WERI-Rb-1 (cell line): ENCODE results near the gene CTNNA1.
A peak's percentile ranks its signal among the peaks of the same experiment; 100 is the strongest.

Source experiments
- DNase-seq: peaks from one replicate; pipeline ENCODE4 v3.0.0-alpha.2; 2020
- H3K27ac ChIP-seq: fragments of 250-450 bp; sonication (Bioruptor Pico); 2 replicates; pipeline ENCODE4 v1.5.1; 2020; ENCODE audit warnings: mild to moderate bottlenecking, moderate library complexity
- H3K27me3 ChIP-seq: fragments of 250-450 bp; sonication (Bioruptor Pico); 2 replicates; pipeline ENCODE4 v1.5.1; 2021; ENCODE audit warnings: mild to moderate bottlenecking, low read depth, moderate library complexity; ENCODE audit not compliant: insufficient read depth, severe bottlenecking
- H3K36me3 ChIP-seq: fragments of 250-450 bp; sonication (Bioruptor Pico); 2 replicates; pipeline ENCODE4 v1.5.1; 2020; ENCODE audit warnings: mild to moderate bottlenecking, moderate library complexity
- H3K4me3 ChIP-seq: 2 replicates; pipeline ENCODE4 v1.5.1; 2011; ENCODE audit warnings: low read depth, mild to moderate bottlenecking, control low read depth, low read length
- H3K9me3 ChIP-seq: fragments of 250-450 bp; sonication (Bioruptor Pico); 2 replicates; pipeline ENCODE4 v1.5.1; 2021; ENCODE audit warnings: mild to moderate bottlenecking, moderate library complexity; ENCODE audit not compliant: severe bottlenecking
- TF ChIP-seq, protein P1 (sequence below): IDR thresholded peaks from 2 replicates; pipeline ENCODE4 v1.5.1; 2011; ENCODE audit warnings: low read depth, mild to moderate bottlenecking, control low read depth, inconsistent platforms, low read length

The CTNNA1 gene

GRCh38 chr5:138850865-138851435 is 97.7 kb downstream of the CTNNA1 start:
- Histone ChIP-seq H3K27me3 (no peaks in the 10 kb centered on the region), H3K27ac (no peak overlapping the region), H3K9me3 (no peaks in the 10 kb centered on the region), H3K4me3 (no peak overlapping the region), H3K36me3 (no peaks in the 10 kb centered on the region; the same call in 1 of the 2 replicates)
- TF ChIP-seq, protein P1, sequence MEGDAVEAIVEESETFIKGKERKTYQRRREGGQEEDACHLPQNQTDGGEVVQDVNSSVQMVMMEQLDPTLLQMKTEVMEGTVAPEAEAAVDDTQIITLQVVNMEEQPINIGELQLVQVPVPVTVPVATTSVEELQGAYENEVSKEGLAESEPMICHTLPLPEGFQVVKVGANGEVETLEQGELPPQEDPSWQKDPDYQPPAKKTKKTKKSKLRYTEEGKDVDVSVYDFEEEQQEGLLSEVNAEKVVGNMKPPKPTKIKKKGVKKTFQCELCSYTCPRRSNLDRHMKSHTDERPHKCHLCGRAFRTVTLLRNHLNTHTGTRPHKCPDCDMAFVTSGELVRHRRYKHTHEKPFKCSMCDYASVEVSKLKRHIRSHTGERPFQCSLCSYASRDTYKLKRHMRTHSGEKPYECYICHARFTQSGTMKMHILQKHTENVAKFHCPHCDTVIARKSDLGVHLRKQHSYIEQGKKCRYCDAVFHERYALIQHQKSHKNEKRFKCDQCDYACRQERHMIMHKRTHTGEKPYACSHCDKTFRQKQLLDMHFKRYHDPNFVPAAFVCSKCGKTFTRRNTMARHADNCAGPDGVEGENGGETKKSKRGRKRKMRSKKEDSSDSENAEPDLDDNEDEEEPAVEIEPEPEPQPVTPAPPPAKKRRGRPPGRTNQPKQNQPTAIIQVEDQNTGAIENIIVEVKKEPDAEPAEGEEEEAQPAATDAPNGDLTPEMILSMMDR, result no peak
- no peak for DNase-seq

DNA sequence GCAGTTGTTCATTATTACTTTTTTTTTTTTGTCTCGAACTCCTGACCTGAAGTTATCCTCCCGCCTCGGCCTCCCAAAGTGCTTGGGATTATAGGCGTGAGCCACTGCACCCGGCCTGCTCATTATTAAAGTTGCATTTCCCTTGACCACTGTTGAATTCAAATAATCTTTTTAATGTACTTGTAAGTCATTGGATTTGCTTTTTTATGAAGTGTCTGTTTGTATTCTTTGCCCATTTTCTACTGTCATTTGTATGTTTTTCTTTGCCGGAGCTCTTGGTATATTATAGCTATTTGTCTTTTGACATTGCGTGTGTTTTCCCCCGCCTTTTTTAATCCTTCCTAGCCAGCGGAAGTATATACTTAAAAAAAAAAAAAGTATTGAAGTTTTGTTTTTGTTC is 99.9 kb downstream of the CTNNA1 start:
- Histone ChIP-seq H3K9me3 (no peaks in the 10 kb centered on the region), H3K27ac (no peak overlapping the region), H3K27me3 (no peaks in the 10 kb centered on the region), H3K36me3 (no peaks in the 10 kb centered on the region; the same call in 1 of the 2 replicates), H3K4me3 (no peak overlapping the region)
- TF ChIP-seq, protein P1, result no peak
- DNase-seq, result no peak

DNA sequence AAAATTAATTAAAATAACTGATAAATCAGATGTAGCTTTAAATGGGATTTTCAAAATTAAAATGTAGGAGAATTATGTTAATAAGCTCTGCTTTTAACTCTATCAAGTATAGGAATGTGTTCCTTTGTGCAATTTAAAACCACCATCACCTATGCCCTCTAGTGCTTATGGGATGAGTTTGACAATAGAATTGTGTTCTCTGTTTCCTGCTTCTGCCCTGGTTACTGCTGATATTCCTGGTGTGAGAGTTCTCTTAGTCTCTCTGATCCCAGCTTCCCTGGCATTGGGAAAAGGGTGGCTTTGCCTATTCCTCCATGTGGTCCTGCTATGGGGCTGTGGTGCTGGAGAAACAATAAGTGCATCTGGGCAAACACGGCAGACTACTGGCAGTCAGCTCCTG is 113.8 kb downstream of the CTNNA1 start:
- Histone ChIP-seq H3K36me3 (peaks cover 20% of the 10 kb centered on the region), H3K27ac (no peak overlapping the region)

DNA sequence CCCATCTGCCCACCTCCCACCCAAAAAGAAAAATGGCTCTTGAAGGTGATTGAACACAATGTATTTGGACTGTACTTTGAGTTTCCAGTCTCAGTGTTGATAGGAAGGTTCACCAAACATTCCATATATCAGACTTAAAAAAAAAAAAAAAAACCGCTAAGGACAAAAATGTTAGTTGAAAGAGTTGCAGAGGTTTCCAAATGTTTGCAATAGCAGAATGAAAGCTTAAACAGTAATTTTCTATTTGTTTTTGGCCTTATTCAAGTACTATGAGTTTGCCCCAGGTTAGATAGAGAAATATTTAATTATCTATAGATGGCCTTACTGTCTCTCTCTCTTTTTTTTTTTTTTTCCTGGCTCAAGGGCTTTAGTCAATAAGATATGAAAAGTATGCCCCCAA is 115.8 kb downstream of the CTNNA1 start:
- H3K4me3 ChIP-seq, result no peak overlapping the region
- TF ChIP-seq, protein P1, result no peak
- no peaks in the 10 kb centered on the region for H3K9me3 ChIP-seq
- peaks cover 22% of the 10 kb centered on the region for H3K36me3 ChIP-seq
- H3K27me3 ChIP-seq, result no peaks in the 10 kb centered on the region
- DNase-seq, result no peak
- H3K27ac ChIP-seq, result no peak overlapping the region; the same call in 1 of the 2 replicates

More for the DNA sequence above, 113.8 kb downstream of the CTNNA1 start:
- TF ChIP-seq, protein P1, result no peak
- Histone ChIP-seq H3K9me3 (peaks cover 5% of the 10 kb centered on the region), H3K4me3 (no peak overlapping the region), H3K27me3 (no peaks in the 10 kb centered on the region)
- DNase-seq, result no peak

GRCh38 chr5:138869763-138870500 is 116.7 kb downstream of the CTNNA1 start:
- no peaks in the 10 kb centered on the region for H3K27me3 ChIP-seq
- peak overlapping the region; percentile 74 for H3K4me3 ChIP-seq
- DNase-seq, result no peak
- H3K27ac ChIP-seq, result peak overlapping the region; percentile 86
- no peaks in the 10 kb centered on the region for H3K9me3 ChIP-seq
- TF ChIP-seq, protein P1, result no peak
- H3K36me3 ChIP-seq, result peaks cover 22% of the 10 kb centered on the region

DNA sequence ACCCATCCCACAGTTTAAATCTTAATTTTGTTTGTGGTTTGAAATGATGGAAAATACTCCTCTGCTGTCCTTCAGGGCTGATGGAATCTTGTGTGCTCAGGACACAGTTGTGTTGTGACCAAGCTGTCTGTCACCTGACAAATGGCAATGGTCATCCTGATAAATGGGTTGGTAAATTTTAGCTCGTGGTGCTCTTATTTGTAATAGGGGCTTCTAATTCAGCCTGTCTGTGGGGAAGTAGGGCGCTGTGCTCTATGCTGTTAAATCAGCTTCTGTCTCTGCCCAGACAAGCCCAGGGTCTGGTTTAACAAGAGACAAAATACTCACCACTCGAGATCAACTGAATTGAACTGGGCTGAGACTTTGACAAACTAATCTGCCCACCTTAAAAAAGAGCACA is 117.4 kb downstream of the CTNNA1 start:
- Histone ChIP-seq H3K27ac (peak overlapping the region; percentile 86), H3K27me3 (no peaks in the 10 kb centered on the region), H3K36me3 (peaks cover 22% of the 10 kb centered on the region), H3K9me3 (no peaks in the 10 kb centered on the region), H3K4me3 (peak overlapping the region; percentile 74)
- DNase-seq, result peak; percentile 62
- TF ChIP-seq, protein P1, result no peak
